ENCODE results near the gene PCDHA13.
"Not testable (repeated sequence)": the region's sequence is repeated elsewhere in the genome, so short reads cannot be mapped to it uniquely, and the experiment has no call there.

PCDHA13 gene

GRCh38 chr5:140881889-140882590 lies at the start of gene PCDHA13:
PCDHA13 (plus strand) TSS chr5:140882124; CDS start chr5:140882269, 145 bp downstream.
- DNase-seq = no peak

- DNase-seq = no peak
Observed at GRCh38 chr5:140833993-140834392, 47.9 kb upstream of the PCDHA13 start, which contains the start of gene PCDHA7. PCDHA7 (plus strand) TSS chr5:140834269; CDS start chr5:140834384, 115 bp downstream.

GRCh38 chr5:140834439-140835008 lies 47.4 kb upstream of the PCDHA13 start:
- DNase-seq = not testable (repeated sequence)

GRCh38 chr5:140835622-140836510 lies 46.1 kb upstream of the PCDHA13 start:
- DNase-seq = no peak

GRCh38 chr5:140840978-140841962 lies 40.7 kb upstream of the PCDHA13 start, which contains the start of gene PCDHA8:
PCDHA8 (plus strand) TSS chr5:140841187; CDS start chr5:140841322, 135 bp downstream.
- no peak for DNase-seq

GRCh38 chr5:140842798-140843733 lies 38.9 kb upstream of the PCDHA13 start:
- DNase-seq = no peak

GRCh38 chr5:140848139-140849102 lies 33.5 kb upstream of the PCDHA13 start, which contains the start of gene PCDHA9:
PCDHA9 (plus strand) TSS chr5:140848382; CDS start chr5:140848496, 114 bp downstream.
- DNase-seq = not testable (repeated sequence)

GRCh38 chr5:140849831-140850634 lies 31.9 kb upstream of the PCDHA13 start:
- not testable (repeated sequence) for DNase-seq

GRCh38 chr5:140855772-140856674 lies 25.9 kb upstream of the PCDHA13 start, which contains the start of gene PCDHA10:
PCDHA10 (plus strand) TSS chr5:140855897; CDS start chr5:140856049, 152 bp downstream.
- DNase-seq = no peak

- DNase-seq = no peak
Observed at GRCh38 chr5:140857177-140857986, 24.5 kb upstream of the PCDHA13 start.

- no peak for DNase-seq
Observed at GRCh38 chr5:140857987-140858240, 24.0 kb upstream of the PCDHA13 start.

GRCh38 chr5:140862441-140863295 lies 19.3 kb upstream of the PCDHA13 start:
- DNase-seq = no peak

- DNase-seq = peak; percentile 61
Observed at GRCh38 chr5:140868721-140869554, 13.0 kb upstream of the PCDHA13 start, which contains the start of gene PCDHA11. PCDHA11 (plus strand) TSS chr5:140868957; CDS start chr5:140869104, 147 bp downstream.

GRCh38 chr5:140869555-140869886 lies 12.4 kb upstream of the PCDHA13 start:
- no peak for DNase-seq
